Measurements from ENCODE around the gene CDC45. TPM values are rescaled to one million over a fixed set of nuclear protein-coding genes. Genes with fewer than 3 reads are reported as not detected.

CDC45 gene
- polyA plus RNA-seq, 1 donor, result 7.4 TPM

- no peak for DNase-seq
Observed at GRCh38 chr22:19497245-19497644, 17.5 kb downstream of the CDC45 start.

DNA sequence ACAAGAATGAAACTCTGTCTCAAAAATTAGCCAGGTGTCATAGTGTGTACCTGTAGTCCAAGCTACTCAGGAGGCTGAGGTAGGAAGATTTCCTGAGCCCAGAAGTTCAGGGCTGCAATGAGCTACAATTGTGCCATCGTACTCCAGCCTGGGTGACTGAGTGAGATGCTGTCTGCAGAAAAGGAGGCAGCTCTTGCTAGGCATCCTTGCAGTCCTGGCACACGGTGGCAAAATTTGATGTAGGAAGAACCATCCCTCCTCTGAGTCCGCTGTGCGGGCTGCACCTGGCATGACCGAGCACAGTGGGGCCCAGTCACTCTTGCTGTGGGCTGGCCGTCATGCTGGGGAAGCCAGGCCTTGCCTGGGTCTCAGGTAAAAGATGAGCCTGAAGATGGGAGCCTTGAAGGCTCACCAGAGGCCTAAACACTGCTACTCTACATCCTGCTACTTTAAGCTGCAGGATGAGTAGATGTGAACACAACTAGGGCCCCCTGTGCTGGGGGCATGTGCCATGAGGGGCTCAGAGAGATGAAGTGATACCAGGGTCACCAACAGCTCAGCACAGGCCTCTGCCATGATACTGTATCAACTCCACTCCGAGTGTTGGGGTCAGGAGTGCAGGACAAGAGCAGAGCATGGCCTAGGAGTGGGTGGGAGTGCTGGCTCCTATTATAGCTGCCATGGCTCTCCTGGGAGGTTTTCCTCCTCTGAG lies 18.6 kb downstream of the CDC45 start:
- DNase-seq, result no peak

DNA sequence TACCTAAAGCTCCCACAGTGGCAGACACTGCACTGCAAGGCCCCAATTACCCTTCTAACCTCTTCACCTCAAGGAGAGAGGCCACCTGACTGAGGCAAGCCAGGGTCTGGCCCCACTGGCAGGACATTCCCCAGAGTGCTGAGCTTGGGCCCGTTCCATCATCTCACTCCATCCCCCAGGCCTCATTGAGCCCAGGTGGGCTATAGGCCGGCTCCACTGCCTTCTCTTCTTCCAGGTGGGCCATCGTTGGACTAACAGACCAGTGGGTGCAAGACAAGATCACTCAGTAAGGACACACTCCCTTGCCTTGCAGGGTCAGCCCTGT lies 19.1 kb downstream of the CDC45 start:
- no peak for DNase-seq

GRCh38 chr22:19499236-19499879 lies 19.6 kb downstream of the CDC45 start:
- DNase-seq, result no peak

DNA sequence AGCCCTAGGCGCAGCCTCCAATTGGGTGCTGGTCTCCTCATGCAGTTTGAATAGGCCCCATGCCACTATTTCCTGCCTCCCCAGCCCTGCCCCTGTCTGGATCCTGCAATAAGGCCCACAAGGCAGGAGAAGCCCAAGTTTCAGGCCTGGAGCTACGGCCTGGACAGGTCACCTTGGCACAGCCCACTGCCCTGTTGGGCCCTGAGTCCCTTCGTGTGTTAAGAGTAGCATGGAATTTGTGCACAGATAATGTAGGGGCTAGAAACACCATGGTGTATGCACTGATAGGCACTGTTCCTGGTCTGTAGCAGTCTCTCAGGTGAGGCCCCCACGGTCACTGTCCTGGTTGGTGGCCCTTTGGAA lies 20.1 kb downstream of the CDC45 start:
- no peak for DNase-seq

DNA sequence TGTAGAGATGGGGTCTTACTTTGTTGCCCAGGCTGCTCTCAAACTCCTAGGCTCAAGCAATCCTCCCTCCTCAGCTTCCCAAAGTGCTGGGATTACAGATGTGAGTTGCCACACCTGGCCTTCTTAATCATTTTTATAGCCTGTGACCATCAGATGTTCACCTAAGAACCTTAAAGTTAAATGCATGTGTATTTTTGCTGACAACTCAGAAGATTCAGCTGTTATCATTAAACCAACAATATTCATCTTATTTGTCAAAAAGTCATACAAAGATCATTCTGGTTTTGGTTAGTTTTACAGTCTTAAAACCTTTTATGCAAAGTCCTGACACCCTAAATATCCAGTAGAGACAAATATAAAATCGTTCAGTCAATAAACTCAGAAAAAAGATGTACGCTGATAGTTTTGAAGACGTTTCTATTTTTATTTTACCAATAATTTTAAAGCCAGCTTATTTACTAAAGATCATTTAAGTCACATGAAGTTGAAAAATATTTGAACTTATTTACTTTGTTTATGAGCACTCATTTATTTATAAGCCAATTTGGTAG lies 22.3 kb downstream of the CDC45 start:
- no peak for DNase-seq

GRCh38 chr22:19503367-19503766 lies 23.6 kb downstream of the CDC45 start:
- no peak for DNase-seq

DNA sequence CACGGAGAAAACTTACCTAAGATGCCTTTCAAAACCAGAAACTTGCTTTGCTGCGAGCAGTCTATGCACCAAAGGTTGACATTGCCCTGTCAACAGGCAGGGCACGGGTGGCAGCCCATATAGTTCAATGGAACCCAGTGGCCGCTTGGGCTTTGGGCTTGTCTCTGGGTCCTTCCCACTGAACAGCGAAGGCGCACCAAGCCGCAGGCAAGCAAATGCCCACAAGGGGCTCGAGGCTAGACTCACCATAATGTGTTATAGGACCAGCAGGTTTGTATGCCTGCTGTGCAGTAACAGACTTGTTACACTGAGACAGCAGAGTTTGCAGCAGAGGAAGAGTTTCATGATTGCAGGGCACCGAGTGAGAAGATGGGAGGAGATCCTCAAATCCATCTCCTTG lies 24.1 kb downstream of the CDC45 start:
- no peak for DNase-seq

GRCh38 chr22:19504900-19505734 lies 25.4 kb downstream of the CDC45 start:
- no peak for DNase-seq

GRCh38 chr22:19505735-19506126 lies 26.0 kb downstream of the CDC45 start:
- DNase-seq, result no peak

- DNase-seq, result no peak
Observed at GRCh38 chr22:19506212-19506611, 26.5 kb downstream of the CDC45 start.

DNA sequence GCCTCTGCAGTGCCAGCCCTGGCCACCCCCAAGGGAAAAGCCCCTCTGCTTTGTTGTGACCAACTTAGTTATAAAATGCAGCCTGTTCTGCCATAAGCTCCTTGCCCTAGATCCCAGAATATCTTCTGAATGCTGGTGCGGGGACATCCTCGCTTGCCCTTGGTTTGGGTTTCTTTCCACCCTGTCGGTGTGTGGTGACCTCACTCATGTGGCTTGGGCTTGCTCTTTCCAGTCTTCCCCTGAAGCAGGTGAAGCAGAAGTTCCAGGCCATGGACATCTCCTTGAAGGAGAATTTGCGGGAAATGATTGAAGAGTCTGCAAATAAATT lies 27.8 kb downstream of the CDC45 start:
- no peak for DNase-seq

- DNase-seq, result no peak
Observed at GRCh38 chr22:19508024-19508776, 28.5 kb downstream of the CDC45 start.

- no peak for DNase-seq
Observed at GRCh38 chr22:19509191-19509590, 29.5 kb downstream of the CDC45 start.

DNA sequence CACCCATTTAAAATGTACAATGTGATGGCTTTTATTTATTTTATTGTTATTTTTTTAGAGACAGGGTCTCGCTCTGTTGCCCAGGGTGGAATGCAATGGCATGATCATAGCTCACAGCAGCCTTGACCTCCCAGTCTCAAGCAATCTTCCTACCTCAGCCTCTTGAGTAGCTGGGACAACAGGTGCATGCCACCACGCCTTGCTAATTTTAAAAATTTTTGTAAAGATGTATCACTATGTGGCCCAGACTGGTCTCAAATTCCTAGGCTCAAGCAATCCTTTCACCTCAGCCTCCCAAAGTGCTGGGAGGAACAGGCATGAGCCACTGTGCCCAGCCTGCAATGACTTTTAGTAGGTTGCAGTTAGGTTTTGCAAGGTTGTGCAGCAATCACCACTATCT lies 30.2 kb downstream of the CDC45 start:
- DNase-seq, result no peak

DNA sequence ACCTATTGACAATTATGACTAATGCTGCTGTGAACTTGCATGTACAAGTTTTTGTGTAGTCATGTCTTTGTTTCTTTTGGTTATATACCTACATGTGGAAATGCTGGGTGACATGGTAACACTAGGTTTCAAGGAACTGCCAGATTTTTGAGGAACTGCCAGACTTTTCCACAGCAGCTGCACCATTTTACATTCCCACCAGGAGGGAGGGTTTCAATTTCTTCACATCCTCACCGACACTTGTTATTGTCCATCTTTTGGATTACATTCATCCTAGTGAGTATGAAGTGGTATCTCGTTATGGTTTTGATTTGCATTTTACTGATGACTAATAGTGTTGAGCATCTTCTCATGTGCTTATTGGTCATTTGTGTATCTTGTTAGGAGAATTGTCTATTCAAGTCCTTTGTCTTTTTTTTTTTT lies 31.2 kb downstream of the CDC45 start:
- no peak for DNase-seq

DNA sequence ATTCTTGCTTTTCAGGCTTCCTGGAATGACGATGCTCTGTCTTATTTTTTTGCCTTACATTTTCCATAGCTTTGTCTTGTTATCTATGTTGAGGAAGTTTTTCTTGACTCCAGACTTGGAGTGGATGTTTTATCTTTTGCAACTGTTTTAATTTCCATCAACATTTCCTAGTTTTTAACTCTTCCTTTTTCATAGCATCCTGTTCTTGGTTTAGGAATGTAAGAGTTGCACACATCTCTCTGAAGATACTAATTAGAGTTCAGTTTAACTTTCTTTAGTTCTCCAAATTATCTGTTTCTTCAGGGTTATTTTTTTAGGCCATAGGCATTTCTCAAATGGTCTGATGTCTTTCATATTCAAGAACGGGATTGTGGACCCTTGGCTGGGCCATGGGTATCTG lies 34.1 kb downstream of the CDC45 start:
- DNase-seq, result no peak

DNA sequence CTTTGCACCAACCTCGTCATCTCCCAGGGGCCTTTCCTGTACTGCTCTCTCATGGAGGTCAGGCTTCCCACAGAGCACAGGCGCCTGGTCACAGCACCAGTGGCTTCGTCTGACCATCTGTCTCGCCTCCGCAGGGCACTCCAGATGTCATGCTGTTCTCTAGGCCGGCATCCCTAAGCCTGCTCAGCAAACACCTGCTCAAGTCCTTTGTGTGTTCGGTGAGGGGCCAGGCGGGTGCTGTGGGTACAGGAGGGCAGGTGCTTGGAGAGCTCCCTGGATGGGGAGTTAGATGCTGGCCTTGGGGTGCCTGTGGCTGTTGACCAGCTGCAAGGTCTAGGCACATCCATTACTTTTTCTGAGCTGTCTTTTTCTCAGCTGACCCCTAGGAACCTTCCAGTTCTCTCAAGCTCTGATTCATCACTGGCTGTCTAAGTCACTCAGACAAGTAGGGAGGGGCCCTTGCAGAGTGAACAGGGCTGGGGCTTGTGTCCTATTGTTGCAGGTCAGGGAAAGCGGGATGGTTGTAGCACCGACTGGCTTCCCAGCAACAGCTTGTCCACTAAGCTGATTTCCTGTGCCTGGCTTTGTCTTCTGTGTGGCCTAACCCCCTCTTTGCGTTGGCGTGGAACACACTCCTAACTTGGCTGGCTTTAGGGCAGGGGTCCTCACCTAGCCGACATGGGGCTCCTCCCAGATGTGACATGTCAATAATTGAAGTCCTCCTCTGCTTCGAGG lies 35.3 kb downstream of the CDC45 start:
- DNase-seq, result no peak

DNA sequence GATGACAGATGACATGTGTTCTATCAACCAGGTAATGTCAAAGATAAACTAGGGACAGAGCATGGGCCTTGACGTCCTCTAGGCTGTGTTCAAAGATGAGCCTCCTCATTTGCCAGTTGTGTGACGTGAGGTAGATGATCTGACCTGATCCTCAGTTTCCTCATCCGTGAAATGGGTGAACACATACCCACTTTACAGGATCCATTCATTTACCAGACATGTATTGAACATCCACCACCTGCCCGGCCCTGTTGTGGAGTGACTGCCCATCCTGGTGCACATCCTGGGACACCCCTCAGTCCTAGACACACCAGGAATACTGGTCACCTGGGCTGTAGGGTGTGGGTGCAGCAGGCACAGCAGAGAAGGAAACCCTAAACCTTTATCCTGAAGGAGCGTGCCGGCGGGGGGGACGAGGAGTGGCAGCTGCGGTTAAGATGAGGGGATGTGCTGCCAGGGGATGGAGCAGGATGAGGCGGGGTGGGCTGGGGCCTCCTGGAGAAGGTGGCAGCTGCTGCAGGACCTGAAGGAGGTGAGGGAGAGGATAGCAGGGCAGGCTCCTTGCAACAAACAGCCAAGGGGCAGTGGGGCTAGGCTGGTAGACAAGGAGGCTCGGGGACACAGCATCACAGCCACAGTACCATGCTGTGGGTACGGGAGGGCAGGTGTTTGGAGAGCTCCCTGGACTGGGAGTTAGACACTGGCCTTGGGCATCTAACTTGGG lies 36.1 kb downstream of the CDC45 start:
- no peak for DNase-seq

DNA sequence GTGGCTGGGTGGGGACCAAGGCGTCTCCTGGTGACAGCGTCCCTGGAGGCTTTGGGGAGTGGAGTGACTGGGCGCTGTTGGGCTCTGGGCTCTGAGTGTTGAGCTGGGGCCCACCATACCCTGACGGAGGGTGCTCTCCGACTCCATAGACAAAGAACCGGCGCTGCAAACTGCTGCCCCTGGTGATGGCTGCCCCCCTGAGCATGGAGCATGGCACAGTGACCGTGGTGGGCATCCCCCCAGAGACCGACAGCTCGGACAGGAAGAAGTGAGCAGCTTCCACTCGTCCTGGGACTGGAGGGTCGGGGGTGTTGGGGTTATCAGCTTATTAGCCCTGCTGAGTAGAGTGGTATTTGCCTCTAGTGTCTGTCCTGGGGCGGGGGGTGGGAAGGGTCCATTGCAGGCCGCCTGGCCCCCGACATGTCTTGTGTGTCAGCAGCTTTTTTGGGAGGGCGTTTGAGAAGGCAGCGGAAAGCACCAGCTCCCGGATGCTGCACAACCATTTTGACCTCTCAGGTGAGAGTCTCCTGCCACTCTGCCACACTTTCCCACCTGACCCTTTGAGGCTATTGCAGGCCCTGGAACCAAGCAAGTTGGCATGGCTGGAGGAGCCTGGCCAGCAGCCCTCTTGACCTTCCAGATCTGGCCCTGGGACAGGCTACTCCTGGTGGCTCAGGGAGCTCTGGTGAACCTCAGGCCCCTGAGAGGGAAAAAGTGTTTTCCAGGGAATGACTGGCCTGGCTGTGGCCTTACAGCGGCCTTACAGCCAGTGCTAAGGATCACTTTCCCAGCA lies 36.9 kb downstream of the CDC45 start:
- no peak for DNase-seq

DNA sequence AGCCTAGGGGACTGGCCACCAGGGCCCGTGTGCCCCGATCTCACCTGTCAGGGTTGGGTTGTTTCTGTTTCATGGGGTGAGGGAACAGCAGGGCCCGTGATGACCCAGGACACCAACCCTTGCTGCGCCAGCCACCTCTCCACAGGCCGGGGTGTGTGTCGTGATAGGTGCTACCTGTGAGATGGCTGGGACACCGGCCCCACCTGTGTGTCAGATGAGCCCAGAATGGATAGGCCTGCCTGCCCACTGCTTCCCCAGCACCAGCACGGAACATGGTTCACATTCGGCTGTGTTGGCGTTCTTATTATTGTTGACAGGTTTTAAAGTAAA lies 37.4 kb downstream of the CDC45 start:
- no peak for DNase-seq

Measured in hindlimb muscle (tissue), 1 donor.